ENCODE data around the gene PAX6. TPM values are rescaled to one million over a fixed set of nuclear protein-coding genes. Genes with fewer than 3 reads are reported as not detected.

PAX6 gene
- 12.4 and 12.7 TPM in 2 replicates for total RNA-seq (2014; rRNA removed; shearing (Covaris generic); ENCODE audit: low replicate concordance)

DNA sequence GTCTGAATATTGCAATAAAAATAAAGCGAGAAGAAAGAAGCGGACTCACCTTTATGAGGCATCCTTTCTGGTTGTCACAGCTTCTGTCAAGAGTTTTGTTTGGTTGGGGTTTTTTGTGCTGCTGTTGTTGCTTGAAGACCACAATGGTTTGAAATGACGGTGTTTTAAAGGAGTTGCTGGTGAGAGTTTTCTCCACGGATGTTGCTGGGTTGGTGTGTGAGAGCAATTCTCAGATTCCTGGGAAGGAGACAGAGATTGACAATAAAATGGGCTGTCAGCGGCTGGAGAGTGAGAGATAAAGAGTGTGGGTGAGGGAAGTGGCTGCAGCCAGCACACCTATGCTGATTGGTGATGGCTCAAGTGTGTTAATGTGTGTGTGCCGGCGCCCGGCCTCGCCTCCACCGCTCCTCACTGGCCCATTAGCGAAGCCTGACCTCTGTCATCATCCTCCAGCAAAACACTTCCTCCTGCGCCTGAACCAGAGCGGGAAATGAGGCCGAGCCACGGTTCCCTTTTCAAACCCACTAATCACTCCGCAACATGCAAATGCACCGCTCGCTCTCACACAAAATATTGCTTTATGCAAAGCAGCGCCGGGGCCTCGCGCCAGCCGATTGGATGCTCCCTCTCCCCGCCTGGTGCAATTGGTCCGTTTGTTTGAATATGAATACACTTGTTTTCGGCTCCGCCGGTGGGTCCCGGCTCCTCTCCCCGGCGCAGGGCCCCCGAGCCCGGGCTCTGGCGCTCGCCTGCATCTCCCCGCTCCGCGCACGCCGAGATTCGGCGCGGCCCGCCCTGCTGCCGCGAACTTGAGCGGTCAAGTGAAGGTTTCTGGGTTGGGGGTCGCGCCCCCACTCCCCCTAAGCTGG, at the start of gene PAX6:
Gene PAX6, minus strand, starts transcription at position 544 of the 869 bp plus-strand sequence. CDS start 4,911 bp downstream, outside the sequence.
- H3K36me3 ChIP-seq, result no peaks in the 10 kb centered on the region
- no peaks in the 10 kb centered on the region for H3K9me3 ChIP-seq
- H3K4me3 ChIP-seq, result peak within 1 kb of the TSS; percentile 62
- H3K27me3 ChIP-seq, result no peaks in the 10 kb centered on the region
- peak; percentile 96 for DNase-seq

DNA sequence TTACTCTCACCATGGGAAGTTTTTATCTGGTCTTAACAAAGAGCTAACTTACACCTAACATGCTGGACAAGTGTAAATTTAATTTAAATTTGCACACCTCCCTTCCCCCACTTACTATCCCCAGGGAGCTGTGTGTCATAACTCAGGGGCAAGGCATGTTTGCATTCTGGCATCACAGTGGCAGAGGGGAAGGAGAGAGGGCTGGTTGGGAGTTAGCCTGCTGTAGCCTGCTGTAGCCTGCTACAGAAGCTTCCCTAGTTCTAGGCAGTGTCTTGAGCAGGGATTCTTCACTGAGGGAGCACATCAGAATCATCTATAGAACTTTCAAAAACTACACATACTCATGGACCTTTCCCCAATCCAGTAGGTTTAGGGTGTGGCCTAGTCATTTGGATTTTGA, 49.3 kb upstream of the PAX6 start:
- H3K36me3 ChIP-seq, result no peaks in the 10 kb centered on the region
- no peaks in the 10 kb centered on the region for H3K9me3 ChIP-seq
- no peak for DNase-seq
- H3K4me3 ChIP-seq, result no peak overlapping the region
- no peaks in the 10 kb centered on the region for H3K27me3 ChIP-seq

DNA sequence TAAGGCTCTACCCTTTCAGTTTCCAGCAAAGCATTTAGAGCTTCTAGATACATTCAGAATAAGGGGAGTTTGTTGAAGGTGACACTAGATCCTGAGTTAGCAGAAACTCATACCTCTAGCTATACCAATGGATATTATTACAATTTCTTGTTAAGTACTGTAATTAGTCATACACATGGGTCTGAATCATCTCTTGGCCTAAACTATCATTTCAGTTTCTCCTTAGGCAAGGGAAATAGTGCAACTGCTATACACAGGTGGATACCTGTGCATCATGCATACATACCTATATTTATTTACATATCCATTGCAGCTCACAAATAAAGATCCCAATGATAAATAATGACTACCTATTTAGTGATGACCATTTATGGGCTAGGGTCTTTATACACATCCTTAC, 45.1 kb upstream of the PAX6 start:
- no peak for DNase-seq
- Histone ChIP-seq H3K27me3 (no peaks in the 10 kb centered on the region), H3K4me3 (no peak overlapping the region), H3K9me3 (no peaks in the 10 kb centered on the region), H3K36me3 (no peaks in the 10 kb centered on the region)

DNA sequence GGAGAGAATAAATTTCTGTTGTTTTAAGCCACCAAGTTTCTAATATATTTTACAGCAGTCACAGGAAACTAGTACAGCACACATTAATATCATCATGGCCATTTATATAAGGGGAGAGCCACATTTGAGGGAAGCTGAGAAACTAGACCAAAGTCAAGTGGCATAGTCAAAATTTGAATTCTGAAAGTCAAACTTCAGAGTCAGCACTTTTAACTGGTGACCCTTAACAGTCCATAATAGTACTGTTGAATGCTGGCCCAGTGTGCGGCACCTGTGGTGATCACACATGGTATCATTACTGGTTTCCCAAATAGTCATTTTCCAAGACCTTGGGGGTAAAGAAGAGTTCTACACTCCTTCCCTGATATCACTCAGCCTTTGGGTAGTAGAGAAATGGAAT, 44.3 kb upstream of the PAX6 start:
- Histone ChIP-seq H3K36me3 (no peaks in the 10 kb centered on the region), H3K27me3 (no peaks in the 10 kb centered on the region), H3K9me3 (no peaks in the 10 kb centered on the region), H3K4me3 (no peak overlapping the region)
- no peak for DNase-seq

DNA sequence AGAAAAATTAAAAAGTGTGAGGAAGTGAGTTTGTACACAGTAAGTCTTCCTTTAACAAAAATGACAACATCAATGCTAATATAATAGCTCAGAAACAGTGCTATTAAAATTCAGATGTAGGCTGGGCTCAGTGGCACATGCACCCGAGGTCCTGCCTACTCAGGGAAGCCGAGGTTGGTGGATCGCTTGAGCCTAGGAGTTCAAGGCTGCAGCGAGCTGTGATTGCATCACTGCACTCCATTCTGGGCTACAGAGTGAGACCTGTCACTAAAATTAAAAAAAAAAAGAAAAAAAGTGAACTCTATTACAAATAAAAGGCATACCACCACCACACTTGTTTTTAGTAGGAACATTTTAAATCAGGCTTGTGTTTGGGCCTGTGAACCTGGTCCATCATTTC, 39.2 kb upstream of the PAX6 start:
- H3K36me3 ChIP-seq, result no peaks in the 10 kb centered on the region
- no peaks in the 10 kb centered on the region for H3K27me3 ChIP-seq
- H3K9me3 ChIP-seq, result no peaks in the 10 kb centered on the region
- H3K4me3 ChIP-seq, result no peak overlapping the region
- no peak for DNase-seq

DNA sequence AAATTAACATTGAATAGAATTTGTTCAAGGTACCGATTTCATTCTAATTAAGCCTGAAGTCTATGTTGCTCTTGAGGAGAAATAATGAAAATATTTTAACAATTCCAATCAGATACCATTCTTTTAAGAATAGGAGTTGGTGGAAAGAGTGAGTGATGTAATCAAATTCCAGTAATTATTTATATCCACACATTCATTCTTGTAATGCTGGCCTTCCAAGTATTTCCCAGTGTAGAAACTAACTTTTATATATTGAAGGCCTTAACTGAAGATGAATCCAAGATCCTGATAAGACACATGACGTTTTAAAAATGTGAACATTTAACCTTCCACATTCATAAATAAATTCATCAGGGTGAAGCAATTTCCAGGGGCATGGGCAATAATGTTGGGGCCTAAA, 36.6 kb upstream of the PAX6 start:
- Histone ChIP-seq H3K36me3 (no peaks in the 10 kb centered on the region), H3K27me3 (no peaks in the 10 kb centered on the region), H3K4me3 (no peak overlapping the region), H3K9me3 (no peaks in the 10 kb centered on the region)
- no peak for DNase-seq

DNA sequence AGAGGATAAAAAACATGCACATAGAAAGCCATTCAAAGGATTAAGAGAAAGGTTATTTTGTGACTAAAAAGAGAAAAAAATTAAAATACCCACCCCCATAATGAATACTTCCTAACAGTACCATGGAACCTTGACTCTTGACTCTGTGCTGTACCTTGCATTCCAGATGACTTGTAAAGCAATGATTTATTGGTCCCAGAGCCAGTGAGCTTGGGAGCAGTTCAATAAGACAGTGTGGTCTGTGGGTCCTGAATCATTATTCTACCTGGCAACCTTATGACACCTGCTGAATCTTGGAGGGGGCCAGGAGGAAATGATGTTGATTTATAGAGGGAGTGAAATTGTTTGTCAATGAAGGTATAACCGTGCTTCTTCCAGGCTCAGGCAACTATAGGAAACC, 34.2 kb upstream of the PAX6 start:
- Histone ChIP-seq H3K4me3 (no peak overlapping the region), H3K36me3 (no peaks in the 10 kb centered on the region), H3K9me3 (no peaks in the 10 kb centered on the region), H3K27me3 (no peaks in the 10 kb centered on the region)
- no peak for DNase-seq

DNA sequence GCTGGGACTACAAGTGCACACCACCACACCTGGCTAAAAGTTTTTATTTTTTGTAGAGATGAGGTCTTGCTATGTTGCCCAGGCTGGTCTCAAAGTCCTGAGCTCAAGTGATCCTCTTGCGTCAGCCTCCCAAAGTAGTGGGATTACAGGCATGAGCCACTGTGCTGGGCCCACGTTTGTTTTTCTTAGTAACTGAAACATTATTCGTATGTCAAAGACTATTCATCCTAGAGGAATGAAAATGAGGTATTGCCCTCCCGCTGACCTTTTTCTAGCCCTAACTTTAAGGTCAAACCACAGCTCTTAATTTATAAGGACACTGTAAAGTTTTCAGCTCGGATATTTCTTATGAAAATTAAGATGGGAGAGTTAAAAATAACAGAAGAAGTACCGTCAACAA, 33.2 kb upstream of the PAX6 start:
- Histone ChIP-seq H3K36me3 (no peaks in the 10 kb centered on the region), H3K9me3 (no peaks in the 10 kb centered on the region), H3K4me3 (no peak overlapping the region), H3K27me3 (no peaks in the 10 kb centered on the region)
- peak; percentile 71 for DNase-seq

DNA sequence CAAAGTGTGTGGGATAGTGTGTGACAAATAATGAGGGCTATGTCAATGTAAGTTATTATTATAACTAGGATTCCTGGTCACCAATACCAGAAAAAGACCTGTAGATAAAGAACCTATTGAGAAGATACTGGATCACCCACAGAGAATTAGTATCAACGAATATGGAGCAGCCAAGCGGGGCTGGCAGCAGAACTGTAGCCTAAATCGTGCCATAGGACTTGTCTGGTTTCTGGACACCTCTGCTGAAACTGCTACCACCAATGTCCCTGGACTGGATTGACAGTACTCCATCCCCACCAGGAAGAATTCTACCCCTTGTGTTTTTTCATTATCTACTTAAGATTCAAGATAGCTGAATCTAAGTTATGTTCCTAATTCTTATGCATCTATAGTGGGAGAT, 30.3 kb upstream of the PAX6 start:
- Histone ChIP-seq H3K9me3 (no peaks in the 10 kb centered on the region), H3K36me3 (no peaks in the 10 kb centered on the region), H3K27me3 (no peaks in the 10 kb centered on the region), H3K4me3 (no peak overlapping the region)
- no peak for DNase-seq

DNA sequence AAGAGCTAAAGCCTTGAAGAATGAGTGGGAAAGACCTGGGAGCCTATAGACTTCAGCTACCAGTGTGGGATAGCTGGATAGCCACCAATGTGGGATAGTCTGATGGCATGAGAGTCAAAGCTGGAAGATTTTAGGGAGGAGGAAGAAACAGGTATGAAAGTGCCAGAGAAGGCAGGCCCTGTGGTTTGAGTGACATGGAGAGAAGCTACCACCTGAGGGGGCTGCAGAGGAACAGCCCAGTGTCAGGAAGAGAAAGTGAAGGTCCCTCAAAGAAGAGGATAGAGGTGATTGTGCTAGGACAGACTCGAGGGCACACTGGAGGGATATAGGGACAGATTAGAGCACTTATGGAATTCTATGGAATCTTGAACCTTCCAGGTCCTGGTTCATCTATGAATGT, 23.1 kb upstream of the PAX6 start:
- Histone ChIP-seq H3K4me3 (no peak overlapping the region), H3K27me3 (no peaks in the 10 kb centered on the region), H3K9me3 (no peaks in the 10 kb centered on the region), H3K36me3 (no peaks in the 10 kb centered on the region)
- no peak for DNase-seq

DNA sequence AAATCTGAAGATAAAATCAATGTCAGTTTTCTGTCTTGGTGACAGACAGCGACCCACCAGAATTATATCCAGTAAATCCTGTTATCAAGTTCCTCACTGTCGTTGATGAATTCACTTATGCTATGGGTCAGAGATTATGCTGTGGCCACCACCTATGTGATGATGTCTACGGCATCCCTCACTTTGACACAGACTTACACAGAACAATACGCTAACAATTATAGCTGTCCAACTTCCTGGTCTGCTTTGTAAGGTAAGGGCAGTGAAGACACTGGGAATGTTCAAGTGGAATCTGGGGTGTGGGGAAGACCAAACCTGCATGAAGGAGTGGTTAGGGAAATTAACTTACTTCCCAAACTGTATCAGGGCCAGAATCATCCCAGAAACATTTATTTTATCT, 19.3 kb upstream of the PAX6 start:
- H3K27me3 ChIP-seq, result no peaks in the 10 kb centered on the region
- H3K9me3 ChIP-seq, result no peaks in the 10 kb centered on the region
- no peaks in the 10 kb centered on the region for H3K36me3 ChIP-seq
- no peak overlapping the region for H3K4me3 ChIP-seq
- no peak for DNase-seq

DNA sequence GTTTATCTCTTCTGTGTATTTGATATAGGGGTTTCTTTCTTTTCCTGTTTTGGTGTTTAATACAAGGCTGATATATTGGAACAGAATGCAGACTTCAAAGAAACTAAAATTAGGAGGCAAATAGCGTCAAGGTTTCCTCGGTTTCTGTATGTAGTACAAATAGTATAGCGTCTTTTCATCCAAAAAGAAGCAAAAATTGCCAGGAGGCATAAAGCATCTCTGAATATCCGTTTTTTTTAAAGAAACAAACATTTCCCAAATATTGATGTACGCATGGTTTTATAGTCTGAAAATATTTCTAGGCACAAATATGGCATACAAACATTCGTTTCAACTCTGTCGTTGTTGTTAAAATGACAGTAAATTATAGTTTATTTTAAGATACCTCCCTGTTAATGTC, 17.1 kb upstream of the PAX6 start:
- Histone ChIP-seq H3K27me3 (no peaks in the 10 kb centered on the region), H3K9me3 (no peaks in the 10 kb centered on the region), H3K4me3 (no peak overlapping the region), H3K36me3 (no peaks in the 10 kb centered on the region)
- no peak for DNase-seq

DNA sequence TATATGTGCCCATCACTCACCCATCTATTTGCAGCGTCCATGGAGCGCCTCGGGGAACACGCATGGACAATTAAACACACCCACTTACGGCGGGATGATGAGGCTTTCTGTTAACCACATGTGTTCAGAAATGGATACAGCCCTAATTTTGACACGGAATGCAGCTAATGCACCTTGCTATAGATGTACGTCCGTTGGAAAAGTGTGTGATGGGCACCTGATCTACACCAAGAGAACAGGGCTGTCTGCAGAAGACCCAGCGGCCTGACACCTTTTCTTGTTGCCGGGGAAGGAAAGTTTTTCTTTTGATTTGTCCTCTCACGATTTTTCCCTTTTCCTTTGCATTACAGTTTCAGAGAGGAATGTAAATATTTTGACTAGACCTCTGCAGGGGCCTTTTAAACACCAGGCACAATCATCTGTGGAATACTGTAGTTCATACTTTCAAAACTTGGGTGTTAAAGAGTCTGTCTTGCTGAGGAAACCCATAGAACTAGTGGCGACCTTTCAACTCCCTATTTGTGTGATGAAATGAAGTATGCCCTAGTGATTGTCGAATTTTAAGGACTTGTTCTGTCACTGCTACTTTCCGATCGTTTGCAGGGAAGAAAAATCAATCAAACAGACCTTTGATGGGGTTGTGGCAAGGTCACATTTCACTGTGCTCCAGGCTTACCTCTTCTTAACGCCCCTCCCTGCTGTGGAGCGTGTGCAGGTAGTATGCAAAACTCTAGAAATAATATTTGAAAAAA, 16.5 kb upstream of the PAX6 start:
- Histone ChIP-seq H3K9me3 (no peaks in the 10 kb centered on the region), H3K27me3 (no peaks in the 10 kb centered on the region), H3K36me3 (no peaks in the 10 kb centered on the region), H3K4me3 (peak overlapping the region; percentile 26)
- DNase-seq, result no peak

DNA sequence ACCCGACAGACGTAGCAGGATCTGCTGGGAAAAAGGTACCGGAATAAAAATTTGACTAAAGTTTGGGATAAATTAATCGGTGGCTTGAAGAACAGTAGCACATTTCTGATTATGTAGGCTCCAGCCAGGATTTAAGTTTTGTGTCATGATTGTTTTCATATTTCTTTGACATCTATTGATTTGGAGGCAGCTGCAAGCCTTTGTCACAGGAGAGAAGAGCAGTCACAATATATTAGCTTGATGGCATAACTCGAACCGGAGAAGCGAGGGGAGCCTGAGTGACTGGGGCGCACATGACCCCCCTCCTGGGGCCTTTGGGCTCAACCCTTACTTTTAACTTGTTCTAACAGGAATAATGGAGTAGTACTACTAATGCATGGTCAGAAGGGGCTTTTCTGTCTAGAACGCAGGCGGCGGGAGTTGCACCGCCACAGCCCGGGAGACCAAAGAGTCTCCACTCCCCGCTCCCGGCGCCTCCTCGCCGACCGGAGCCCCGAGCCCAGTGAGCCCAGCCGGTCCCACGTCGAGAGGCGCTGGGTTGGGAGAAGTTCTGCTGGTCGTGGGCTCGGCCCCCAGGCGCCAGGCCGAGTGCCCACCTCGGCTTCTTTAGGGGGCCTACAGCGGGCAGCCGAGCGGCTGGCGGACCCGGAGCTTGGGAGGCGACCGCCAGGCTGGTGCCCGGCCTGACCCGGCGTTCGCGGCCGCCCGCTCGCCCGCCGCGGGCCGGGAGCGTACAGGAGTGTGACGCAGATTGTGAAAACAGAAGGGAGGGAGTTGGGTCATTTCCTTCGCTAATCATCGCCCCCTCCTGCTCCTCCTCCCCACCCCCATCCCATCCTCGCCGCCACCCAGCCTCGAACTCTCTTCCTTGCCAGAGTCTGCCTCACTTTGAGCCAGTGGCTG, 15.7 kb upstream of the PAX6 start:
- no peaks in the 10 kb centered on the region for H3K9me3 ChIP-seq
- peak overlapping the region; percentile 26 for H3K4me3 ChIP-seq
- DNase-seq, result peak; percentile 38
- no peaks in the 10 kb centered on the region for H3K27me3 ChIP-seq
- H3K36me3 ChIP-seq, result no peaks in the 10 kb centered on the region

DNA sequence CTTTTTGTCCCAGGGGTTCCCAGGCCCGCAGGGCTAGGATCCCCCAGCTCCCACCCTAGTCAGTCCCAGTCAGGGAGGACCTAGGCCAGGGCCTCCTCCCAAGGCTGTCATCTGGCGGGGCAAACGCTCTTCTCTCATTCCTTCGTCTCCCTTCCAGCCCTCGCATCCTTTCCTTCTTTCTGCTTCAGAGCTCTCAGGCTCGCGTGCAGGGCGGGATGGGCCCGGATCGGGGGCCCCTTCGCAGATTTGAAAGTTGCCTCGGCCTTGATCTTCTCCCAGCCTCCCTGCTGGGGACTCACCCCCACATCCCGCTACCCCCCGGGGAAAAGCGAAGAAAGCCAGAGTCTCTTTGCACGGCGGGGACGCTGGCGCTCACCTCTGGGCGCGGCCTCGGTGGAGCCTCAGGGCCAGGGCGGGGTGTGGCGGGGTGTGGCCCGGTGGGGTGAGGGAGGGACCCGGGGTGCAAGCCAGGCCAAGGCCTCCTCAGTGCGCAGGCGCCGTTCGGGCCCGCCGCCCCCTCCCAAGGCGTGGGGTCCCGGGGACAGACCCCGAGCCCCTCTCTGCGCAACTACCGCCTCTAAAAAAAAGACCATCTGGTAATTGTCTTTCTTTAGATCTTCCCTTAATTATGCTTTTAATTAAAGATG, 14.8 kb upstream of the PAX6 start:
- Histone ChIP-seq H3K4me3 (peak overlapping the region; percentile 22), H3K27me3 (no peaks in the 10 kb centered on the region), H3K36me3 (no peaks in the 10 kb centered on the region), H3K9me3 (no peaks in the 10 kb centered on the region)
- peak; percentile 68 for DNase-seq

Measured in MG63 (cell line).